SK-N-SH (cell line): ENCODE data around the gene FOXF2. TPM values are rescaled to one million over a fixed set of nuclear protein-coding genes. Genes with fewer than 3 reads are reported as not detected.

Experiments used
- CTCF ChIA-PET: fragments of 300-600, 350-600 bp; formaldehyde crosslinking; extraction: SDS; loops from one replicate; lab custom pipeline; 2021; lab: Yijun Ruan, JAX
- POLR2A ChIA-PET: fragments of 350-600 bp; sonication (Branson Sonifier 250); formaldehyde crosslinking; extraction: SDS; loops from one replicate; lab custom pipeline; 2020; ENCODE audit warnings: antibody characterized with exemption, inconsistent platforms; lab: Yijun Ruan, JAX
- DNase-seq: peaks from one replicate; pipeline ENCODE4 v3.0.0; 2012
- H2AFZ ChIP-seq: fragments of 200-600 bp; sonication (generic); 2 replicates; pipeline ENCODE4 v1.8.1; 2016; ENCODE audit warnings: antibody characterized with exemption, mild to moderate bottlenecking, low read depth
- H3F3A ChIP-seq: fragments of 200-600 bp; sonication (generic); replicated peaks from 2 replicates; pipeline ENCODE3; 2016; ENCODE audit warnings: antibody characterized with exemption, mild to moderate bottlenecking; ENCODE audit not compliant: insufficient read depth
- H3K27ac ChIP-seq, 2 experiments: fragments of 200-500 bp in 1 of 2; fragments of 200-600 bp in 1 of 2; sonication (Bioruptor generic) in 1 of 2; sonication (generic), shearing (Covaris generic) in 1 of 2; 2 replicates each; pipeline versions ENCODE4 v1.5.1 to v1.6.1; 2014 to 2016; ENCODE audit warnings: low read depth in 2 of 2, inconsistent platforms in 1 of 2, low read length in 1 of 2, mild to moderate bottlenecking in 1 of 2, mixed read lengths in 1 of 2
- H3K27me3 ChIP-seq: fragments of 200-600 bp; sonication (generic), shearing (Covaris generic); 2 replicates; pipeline ENCODE4 v1.6.1; 2016; ENCODE audit warnings: mixed run types; ENCODE audit not compliant: insufficient read depth
- H3K36me3 ChIP-seq, 2 experiments: fragments of 200-500 bp in 1 of 2; fragments of 200-600 bp in 1 of 2; sonication (Bioruptor generic) in 1 of 2; sonication (generic) in 1 of 2; replicated peaks in 1 of 2; 2 replicates each; pipeline versions ENCODE3 to v1.5.1; 2014 to 2016; ENCODE audit warnings: low read length in 1 of 2, mild to moderate bottlenecking in 1 of 2; ENCODE audit not compliant: insufficient read depth in 2 of 2, control insufficient read depth in 1 of 2
- H3K4me1 ChIP-seq, 2 experiments: fragments of 200-500 bp in 1 of 2; fragments of 200-600 bp in 1 of 2; sonication (Bioruptor generic) in 1 of 2; sonication (generic), shearing (Covaris generic) in 1 of 2; 2 replicates each; pipeline versions ENCODE4 v1.5.1 to v1.6.1; 2014 to 2016; ENCODE audit warnings: low read depth in 1 of 2, low read length in 1 of 2, mixed run types in 1 of 2; ENCODE audit not compliant: insufficient read depth in 2 of 2, control insufficient read depth in 1 of 2
- H3K4me2 ChIP-seq: fragments of 200-600 bp; sonication (generic), shearing (Covaris generic); 2 replicates; pipeline ENCODE4 v1.6.1; 2017; ENCODE audit warnings: mixed run types
- H3K4me3 ChIP-seq, 2 experiments: fragments of 200-500 bp in 1 of 2; fragments of 200-600 bp in 1 of 2; sonication (Bioruptor generic) in 1 of 2; sonication (generic), shearing (Covaris generic) in 1 of 2; 2 replicates each; pipeline versions ENCODE4 v1.5.1 to v1.8.1; 2014 to 2016; ENCODE audit warnings: low read depth in 2 of 2, inconsistent platforms in 1 of 2, low read length in 1 of 2, mild to moderate bottlenecking in 1 of 2, mixed read lengths in 1 of 2, moderate library complexity in 1 of 2
- H3K79me2 ChIP-seq: fragments of 200-600 bp; sonication (generic); 2 replicates; pipeline ENCODE4 v1.8.1; 2017; ENCODE audit warnings: mild to moderate bottlenecking; ENCODE audit not compliant: insufficient read depth
- H3K9ac ChIP-seq: fragments of 200-600 bp; sonication (generic); 2 replicates; pipeline ENCODE4 v1.6.1; 2017; ENCODE audit warnings: mixed run types
- H3K9me2 ChIP-seq: fragments of 200-600 bp; sonication (generic); 2 replicates; pipeline ENCODE4 v1.6.1; 2017; ENCODE audit warnings: mixed run types
- H3K9me3 ChIP-seq: fragments of 200-600 bp; sonication (generic); 2 replicates; pipeline ENCODE4 v1.6.1; 2017; ENCODE audit warnings: mixed run types, mild to moderate bottlenecking, moderate library complexity
- H4K20me1 ChIP-seq: fragments of 200-600 bp; sonication (generic); 2 replicates; pipeline ENCODE4 v1.6.1; 2017; ENCODE audit warnings: mild to moderate bottlenecking, mixed run types; ENCODE audit not compliant: insufficient read depth
- EP300 ChIP-seq, 2 experiments: IDR thresholded peaks; 2 replicates each; pipeline versions ENCODE4 v1.4.0 to v1.6.1; 2012; ENCODE audit warnings: borderline replicate concordance in 1 of 2, low read depth in 1 of 2, low read length in 1 of 2
- FOSL2 ChIP-seq: IDR thresholded peaks from 2 replicates; pipeline ENCODE4 v1.4.0; 2012; ENCODE audit warnings: low read depth, mild to moderate bottlenecking, moderate library complexity, borderline replicate concordance
- FOXM1 ChIP-seq: IDR thresholded peaks from 2 replicates; pipeline ENCODE4 v1.4.0; 2012; ENCODE audit warnings: low read depth, mild to moderate bottlenecking
- GATA2 ChIP-seq: sonication (generic); formaldehyde crosslinking; IDR thresholded peaks from 2 replicates; pipeline ENCODE4 v1.5.0; 2020; ENCODE audit warnings: mild to moderate bottlenecking, missing genetic modification reagents
- MEF2A ChIP-seq: IDR thresholded peaks from 2 replicates; pipeline ENCODE4 v1.4.0; 2012; ENCODE audit warnings: low read depth, borderline replicate concordance
- NFIC ChIP-seq: IDR thresholded peaks from 2 replicates; pipeline ENCODE4 v1.4.0; 2012; ENCODE audit warnings: borderline replicate concordance
- RAD21 ChIP-seq: IDR thresholded peaks from 2 replicates; pipeline ENCODE4 v1.6.1; 2012; ENCODE audit warnings: mild to moderate bottlenecking, low read length
- RCOR1 ChIP-seq: fragments of 150-350 bp; IDR thresholded peaks from 2 replicates; pipeline ENCODE4 v1.6.1; 2017; ENCODE audit warnings: antibody characterized with exemption, low read length
- RFX5 ChIP-seq: IDR thresholded peaks from 2 replicates; pipeline ENCODE4 v1.6.1; 2012; ENCODE audit warnings: mild to moderate bottlenecking, improper control_type of control experiment, low read length
- RXRA ChIP-seq: IDR thresholded peaks from 2 replicates; pipeline ENCODE4 v1.4.0; 2012; ENCODE audit warnings: low read depth, mild to moderate bottlenecking, borderline replicate concordance
- SIN3A ChIP-seq: IDR thresholded peaks from 2 replicates; pipeline ENCODE4 v1.6.1; 2012; ENCODE audit warnings: low read depth, mild to moderate bottlenecking, low read length, moderate library complexity, borderline replicate concordance
- SMC3 ChIP-seq: IDR thresholded peaks from 2 replicates; pipeline ENCODE4 v1.6.1; 2012; ENCODE audit warnings: low read depth, low read length, improper control_type of control experiment
- TCF12 ChIP-seq: IDR thresholded peaks from 2 replicates; pipeline ENCODE4 v1.4.0; 2012
- YY1 ChIP-seq: IDR thresholded peaks from 2 replicates; pipeline ENCODE4 v1.4.0; 2012; ENCODE audit warnings: low read depth, mild to moderate bottlenecking
- WGBS: methylation state at CpG from one replicate; pipeline ENCODE4 v1.1.6; 2017; ENCODE audit warnings: low lambda C conversion rate; 5-methylcytosine and 5-hydroxymethylcytosine counted together
- polyA plus RNA-seq, 3 experiments: library from polyadenylated mRNA; depleted of rRNA; stranded (reverse); fragments of >200 nt; gene quantifications; 2 replicates each; pipeline ENCODE4 v1.2.3, GENCODE V29; 2012
- TF ChIP-seq, protein P1 (sequence below): IDR thresholded peaks from 2 replicates; pipeline ENCODE4; 2012
- TF ChIP-seq, protein P2 (sequence below): IDR thresholded peaks from 2 replicates; pipeline ENCODE4 v1.4.0; 2012; ENCODE audit warnings: low read depth, borderline replicate concordance
- TF ChIP-seq, protein P3 (sequence below): fragments of 150-350 bp; IDR thresholded peaks from 2 replicates; pipeline ENCODE4 v1.6.1; 2016; ENCODE audit warnings: mild to moderate bottlenecking, low read depth, low read length
- TF ChIP-seq, protein P4 (sequence below): IDR thresholded peaks from 2 replicates; pipeline ENCODE4 v1.4.0; 2012; ENCODE audit warnings: low read depth

Gene FOXF2
- polyA plus RNA-seq, 1 of the 3 experiments (the other 2 are of a cell fraction): not detected

DNA sequence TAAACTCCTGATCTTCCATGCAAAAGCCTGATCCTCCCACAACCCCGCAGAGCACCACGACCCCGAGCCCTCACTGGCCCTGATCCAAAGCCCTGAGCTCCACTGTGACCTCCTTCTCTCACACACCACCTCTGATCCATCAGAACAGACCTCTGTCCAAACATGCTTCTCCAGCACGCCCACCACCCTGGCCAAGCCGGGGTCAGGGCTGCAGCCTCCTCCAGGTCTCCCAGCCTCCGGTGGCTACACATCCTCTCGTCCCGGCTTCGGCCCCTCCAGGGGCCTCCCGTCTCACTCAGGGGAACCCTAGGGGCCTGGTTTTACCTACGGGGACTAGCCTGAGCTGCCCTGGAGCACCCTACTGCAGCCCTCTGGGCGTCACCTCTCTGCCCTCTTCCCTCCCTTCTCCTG lies 49.1 kb downstream of the FOXF2 start (continued):
- TF ChIP-seq, protein P1, sequence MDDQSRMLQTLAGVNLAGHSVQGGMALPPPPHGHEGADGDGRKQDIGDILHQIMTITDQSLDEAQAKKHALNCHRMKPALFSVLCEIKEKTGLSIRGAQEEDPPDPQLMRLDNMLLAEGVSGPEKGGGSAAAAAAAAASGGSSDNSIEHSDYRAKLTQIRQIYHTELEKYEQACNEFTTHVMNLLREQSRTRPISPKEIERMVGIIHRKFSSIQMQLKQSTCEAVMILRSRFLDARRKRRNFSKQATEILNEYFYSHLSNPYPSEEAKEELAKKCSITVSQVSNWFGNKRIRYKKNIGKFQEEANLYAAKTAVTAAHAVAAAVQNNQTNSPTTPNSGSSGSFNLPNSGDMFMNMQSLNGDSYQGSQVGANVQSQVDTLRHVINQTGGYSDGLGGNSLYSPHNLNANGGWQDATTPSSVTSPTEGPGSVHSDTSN: no peak
- TF ChIP-seq GATA2 (CRISPR knock-in tag) (no peak), FOSL2 (no peak), RCOR1 (no peak), YY1 (no peak), RAD21 (no peak), FOXM1 (no peak)

DNA sequence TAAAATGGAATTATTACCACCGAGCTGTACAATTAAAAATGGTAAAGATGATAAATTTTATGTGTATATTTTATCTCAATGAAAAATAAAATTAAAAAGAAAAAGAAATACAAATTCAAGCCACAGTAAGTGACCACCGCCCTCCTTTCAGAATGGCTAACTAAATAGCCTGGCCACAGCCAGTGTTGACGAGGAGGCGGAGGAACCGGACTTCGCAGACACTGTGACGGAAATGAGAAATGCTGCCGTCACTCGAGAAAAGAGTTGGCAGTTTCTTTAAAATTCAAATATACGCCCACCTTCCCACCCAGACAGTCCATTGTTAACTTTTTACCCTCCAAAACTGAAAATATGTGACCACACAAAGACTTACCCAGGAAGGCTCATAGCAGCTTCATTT lies 50.0 kb downstream of the FOXF2 start:
- ChIA-PET POLR2A (no interaction called here), CTCF (no interaction called here)
- DNase-seq: no peak
- H3K27me3 ChIP-seq: peaks cover 40% of the 10 kb centered on the region
- no peak overlapping the region for H3K9ac ChIP-seq
- no peak overlapping the region for H3K4me3 ChIP-seq
- no peaks in the 10 kb centered on the region for H3F3A ChIP-seq
- H4K20me1 ChIP-seq: no peaks in the 10 kb centered on the region
- H2AFZ ChIP-seq: no peak overlapping the region
- WGBS: 21% methylated on average over 10 of the region's 10 CpGs
- H3K9me3 ChIP-seq: no peaks in the 10 kb centered on the region
- H3K4me2 ChIP-seq: no peak overlapping the region
- no peaks in the 10 kb centered on the region for H3K79me2 ChIP-seq
- no peak overlapping the region for H3K27ac ChIP-seq
- no peaks in the 10 kb centered on the region for H3K36me3 ChIP-seq
- H3K4me1 ChIP-seq: no peaks in the 10 kb centered on the region
- no peaks in the 10 kb centered on the region for H3K9me2 ChIP-seq
- TF ChIP-seq MEF2A (no peak), SMC3 (no peak), NFIC (no peak), RAD21 (no peak), RFX5 (no peak)
- TF ChIP-seq, protein P2, sequence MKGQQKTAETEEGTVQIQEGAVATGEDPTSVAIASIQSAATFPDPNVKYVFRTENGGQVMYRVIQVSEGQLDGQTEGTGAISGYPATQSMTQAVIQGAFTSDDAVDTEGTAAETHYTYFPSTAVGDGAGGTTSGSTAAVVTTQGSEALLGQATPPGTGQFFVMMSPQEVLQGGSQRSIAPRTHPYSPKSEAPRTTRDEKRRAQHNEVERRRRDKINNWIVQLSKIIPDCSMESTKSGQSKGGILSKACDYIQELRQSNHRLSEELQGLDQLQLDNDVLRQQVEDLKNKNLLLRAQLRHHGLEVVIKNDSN: no peak
- TF ChIP-seq, protein P1: no peak
- TF ChIP-seq, all 33 proteins: peak for 0

DNA sequence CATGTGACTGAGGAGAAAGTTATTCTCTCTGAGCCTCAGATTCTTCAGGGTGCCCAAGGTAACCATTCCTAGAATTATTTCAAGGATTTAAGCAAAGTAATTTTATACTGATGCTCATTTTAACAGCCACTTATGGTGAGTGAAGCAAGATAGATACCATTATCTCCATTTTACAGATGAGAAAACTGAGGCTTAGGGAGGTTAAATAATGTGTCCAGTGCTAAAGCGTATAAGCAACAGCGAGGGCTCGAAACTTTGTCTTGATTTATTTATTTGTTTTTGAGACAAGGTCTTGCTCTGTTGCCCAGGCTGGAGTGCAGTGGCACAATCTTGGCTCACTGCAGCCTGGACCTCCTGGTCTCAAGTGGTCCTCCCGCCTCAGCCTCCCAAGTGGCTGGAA lies 53.6 kb downstream of the FOXF2 start:
- CTCF ChIA-PET: no interaction called here
- Histone ChIP-seq H3K9ac (no peak overlapping the region), H3K9me3 (no peaks in the 10 kb centered on the region), H2AFZ (no peak overlapping the region), H3K79me2 (no peaks in the 10 kb centered on the region), H3K27ac (no peak overlapping the region), H3K9me2 (no peaks in the 10 kb centered on the region)
- 6% methylated on average over 4 of the region's 4 CpGs for WGBS
- no peak for DNase-seq
- no peak for TF ChIP-seq TCF12
- TF ChIP-seq RFX5: no peak
- TF ChIP-seq RCOR1: no peak
- no peak for TF ChIP-seq RXRA
- TF ChIP-seq NFIC: no peak
- no peak for TF ChIP-seq SIN3A
- TF ChIP-seq, protein P3, sequence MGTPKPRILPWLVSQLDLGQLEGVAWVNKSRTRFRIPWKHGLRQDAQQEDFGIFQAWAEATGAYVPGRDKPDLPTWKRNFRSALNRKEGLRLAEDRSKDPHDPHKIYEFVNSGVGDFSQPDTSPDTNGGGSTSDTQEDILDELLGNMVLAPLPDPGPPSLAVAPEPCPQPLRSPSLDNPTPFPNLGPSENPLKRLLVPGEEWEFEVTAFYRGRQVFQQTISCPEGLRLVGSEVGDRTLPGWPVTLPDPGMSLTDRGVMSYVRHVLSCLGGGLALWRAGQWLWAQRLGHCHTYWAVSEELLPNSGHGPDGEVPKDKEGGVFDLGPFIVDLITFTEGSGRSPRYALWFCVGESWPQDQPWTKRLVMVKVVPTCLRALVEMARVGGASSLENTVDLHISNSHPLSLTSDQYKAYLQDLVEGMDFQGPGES: no peak
- TF ChIP-seq YY1: no peak
- TF ChIP-seq EP300 (IDR thresholded peaks at IDR 0.05; ENCODE audit: borderline replicate concordance in 1 of 2, low read depth in 1 of 2, low read length in 1 of 2): no peak
- TF ChIP-seq, protein P4, sequence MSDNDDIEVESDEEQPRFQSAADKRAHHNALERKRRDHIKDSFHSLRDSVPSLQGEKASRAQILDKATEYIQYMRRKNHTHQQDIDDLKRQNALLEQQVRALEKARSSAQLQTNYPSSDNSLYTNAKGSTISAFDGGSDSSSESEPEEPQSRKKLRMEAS: no peak
- TF ChIP-seq, all 33 proteins: peak for 0
- POLR2A ChIA-PET: no interaction called here
- Histone ChIP-seq H3K4me1 (no peaks in the 10 kb centered on the region), H3K4me3 (no peak overlapping the region), H3K4me2 (no peak overlapping the region), H4K20me1 (no peaks in the 10 kb centered on the region), H3K36me3 (no peaks in the 10 kb centered on the region), H3K27me3 (peaks cover 36% of the 10 kb centered on the region), H3F3A (no peaks in the 10 kb centered on the region)
